Coronary artery (tissue), 2 donors: ENCODE data around the gene MYOD1.

Source experiments
- DNase-seq: peaks from one replicate; pipeline ENCODE4 v3.0.0-alpha.2; 2017; ENCODE audit warnings: low spot score
- H3K27ac ChIP-seq, 2 donors: fragments of 200-600 bp; sonication (generic); one replicate each; pipeline ENCODE4 v1.5.1; 2016 to 2019
- H3K4me3 ChIP-seq: fragments of 200-600 bp; sonication (generic); 2 replicates; pipeline ENCODE4 v1.5.1; 2016; ENCODE audit warnings: mild to moderate bottlenecking, moderate library complexity
- TF ChIP-seq, protein P1 (sequence below): fragments of 200-600 bp; sonication (generic); IDR thresholded peaks from one replicate; pipeline ENCODE4 v1.5.1; 2019; ENCODE audit warnings: antibody characterized with exemption

MYOD1 gene

DNA sequence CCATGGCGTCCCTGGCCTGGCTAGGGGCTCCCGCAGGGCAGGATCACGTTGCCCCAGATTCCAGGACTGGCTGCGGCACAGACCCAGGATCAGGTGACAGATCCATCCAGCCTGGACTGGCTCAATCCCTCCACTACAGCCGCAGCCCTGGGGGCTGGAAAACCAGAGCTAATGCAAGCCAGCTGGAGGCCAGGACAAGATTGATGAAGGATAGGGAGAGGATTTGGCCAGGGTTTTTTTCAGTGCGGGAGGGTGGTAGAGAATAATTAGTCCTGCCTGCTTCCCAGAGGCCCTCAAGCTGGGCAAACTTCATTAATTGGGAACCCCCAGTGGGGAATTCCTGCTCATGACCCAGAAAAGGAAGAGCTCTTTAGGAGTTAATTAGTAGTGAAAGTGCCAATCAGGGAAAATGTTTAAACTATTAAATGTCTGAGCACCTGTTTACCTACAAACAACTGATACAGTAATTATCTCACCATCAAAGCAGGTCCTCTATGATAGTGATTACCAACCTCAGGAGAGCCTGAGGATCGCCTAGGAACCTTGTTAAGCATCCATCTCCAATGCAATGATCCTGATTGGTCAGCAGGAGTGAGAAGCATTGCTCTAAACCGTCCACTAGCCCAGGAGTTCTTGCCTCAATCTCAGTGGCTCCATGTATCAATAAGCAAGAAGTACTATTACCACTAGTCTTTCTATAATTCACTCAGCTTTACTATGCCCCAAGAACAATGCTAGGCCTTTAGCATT, 33.0 kb upstream of the MYOD1 start:
- DNase-seq = no peak
- no peak overlapping the region for H3K4me3 ChIP-seq
- TF ChIP-seq, protein P1, sequence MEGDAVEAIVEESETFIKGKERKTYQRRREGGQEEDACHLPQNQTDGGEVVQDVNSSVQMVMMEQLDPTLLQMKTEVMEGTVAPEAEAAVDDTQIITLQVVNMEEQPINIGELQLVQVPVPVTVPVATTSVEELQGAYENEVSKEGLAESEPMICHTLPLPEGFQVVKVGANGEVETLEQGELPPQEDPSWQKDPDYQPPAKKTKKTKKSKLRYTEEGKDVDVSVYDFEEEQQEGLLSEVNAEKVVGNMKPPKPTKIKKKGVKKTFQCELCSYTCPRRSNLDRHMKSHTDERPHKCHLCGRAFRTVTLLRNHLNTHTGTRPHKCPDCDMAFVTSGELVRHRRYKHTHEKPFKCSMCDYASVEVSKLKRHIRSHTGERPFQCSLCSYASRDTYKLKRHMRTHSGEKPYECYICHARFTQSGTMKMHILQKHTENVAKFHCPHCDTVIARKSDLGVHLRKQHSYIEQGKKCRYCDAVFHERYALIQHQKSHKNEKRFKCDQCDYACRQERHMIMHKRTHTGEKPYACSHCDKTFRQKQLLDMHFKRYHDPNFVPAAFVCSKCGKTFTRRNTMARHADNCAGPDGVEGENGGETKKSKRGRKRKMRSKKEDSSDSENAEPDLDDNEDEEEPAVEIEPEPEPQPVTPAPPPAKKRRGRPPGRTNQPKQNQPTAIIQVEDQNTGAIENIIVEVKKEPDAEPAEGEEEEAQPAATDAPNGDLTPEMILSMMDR = no peak
- no peak overlapping the region for H3K27ac ChIP-seq

DNA sequence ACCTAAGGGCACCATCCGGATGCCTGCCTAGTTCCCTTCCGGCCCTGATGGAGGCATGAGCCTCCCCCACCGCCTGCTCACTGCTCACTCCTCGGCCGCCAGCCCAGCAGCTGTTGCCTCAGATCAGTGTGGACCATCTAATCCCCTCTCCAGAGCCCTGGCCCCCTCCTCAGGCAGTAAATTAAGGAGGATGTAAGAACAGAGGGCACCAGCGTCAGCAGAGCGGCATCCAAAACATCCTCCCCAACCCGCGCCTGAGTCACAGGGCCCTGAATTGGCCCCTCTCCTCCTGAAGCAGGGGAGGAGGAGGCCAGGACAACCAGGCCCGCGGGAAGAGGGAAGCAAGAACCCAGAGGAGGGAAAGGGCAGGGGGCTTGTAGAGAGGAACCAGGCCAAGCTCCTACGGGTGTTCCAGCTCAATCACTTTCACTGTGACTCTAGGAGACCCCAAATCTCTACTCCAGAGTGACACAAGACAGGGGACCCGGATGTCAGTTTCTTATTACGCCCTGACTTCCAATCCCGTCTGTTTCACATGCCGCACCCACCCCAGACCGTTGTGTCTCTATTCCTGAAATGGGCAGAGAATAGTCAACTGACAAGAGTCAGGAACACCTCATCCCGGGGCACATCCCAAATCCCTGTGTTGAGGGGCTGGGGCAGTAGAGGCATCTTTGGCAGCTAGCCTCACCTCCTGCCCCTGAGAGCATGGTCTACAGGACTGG, 31.3 kb upstream of the MYOD1 start:
- no peak overlapping the region for H3K27ac ChIP-seq
- TF ChIP-seq, protein P1 = no peak
- no peak overlapping the region for H3K4me3 ChIP-seq
- DNase-seq = no peak

DNA sequence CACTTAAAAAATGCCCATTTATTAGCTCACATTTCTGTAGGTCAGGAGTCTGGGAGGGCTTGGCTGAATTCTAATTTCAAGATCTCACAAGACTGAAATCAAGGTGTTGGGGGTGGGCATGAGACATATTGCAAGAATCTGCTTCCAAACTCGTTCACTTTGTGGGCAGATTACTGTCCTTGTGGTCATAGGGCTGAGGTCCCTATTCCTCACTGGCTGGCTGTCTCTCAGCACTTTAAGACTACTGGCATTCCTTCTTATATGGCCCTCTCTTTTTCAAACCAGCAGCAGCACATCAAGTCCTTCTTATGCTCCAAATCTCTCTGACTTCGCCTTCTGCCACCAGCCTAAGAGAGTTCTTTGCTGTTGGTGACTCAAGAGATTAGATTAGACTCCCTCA, 27.8 kb upstream of the MYOD1 start:
- TF ChIP-seq, protein P1 = no peak
- DNase-seq = no peak
- no peak overlapping the region for H3K27ac ChIP-seq
- H3K4me3 ChIP-seq = no peak overlapping the region

DNA sequence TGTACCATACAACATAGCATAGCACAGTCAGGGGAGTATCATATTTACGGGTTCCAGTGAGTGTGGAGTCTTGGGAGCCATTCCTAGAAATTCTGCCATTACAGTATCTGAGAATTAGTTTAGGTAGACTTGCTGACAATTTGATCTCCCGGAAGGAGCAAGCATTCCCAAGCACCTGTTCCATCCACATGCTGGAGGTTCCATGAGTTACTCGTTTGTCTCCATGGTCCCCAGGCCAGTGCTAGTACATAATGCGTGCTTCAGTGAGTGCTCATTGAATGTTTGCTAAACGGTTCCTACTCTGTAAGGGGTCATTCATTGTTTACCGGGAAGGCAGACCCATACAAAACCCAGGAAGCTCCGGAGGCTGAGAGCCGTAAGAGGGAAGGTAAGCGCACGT, 27.4 kb upstream of the MYOD1 start:
- no peak overlapping the region for H3K27ac ChIP-seq
- H3K4me3 ChIP-seq = no peak overlapping the region
- TF ChIP-seq, protein P1 = no peak
- no peak for DNase-seq

DNA sequence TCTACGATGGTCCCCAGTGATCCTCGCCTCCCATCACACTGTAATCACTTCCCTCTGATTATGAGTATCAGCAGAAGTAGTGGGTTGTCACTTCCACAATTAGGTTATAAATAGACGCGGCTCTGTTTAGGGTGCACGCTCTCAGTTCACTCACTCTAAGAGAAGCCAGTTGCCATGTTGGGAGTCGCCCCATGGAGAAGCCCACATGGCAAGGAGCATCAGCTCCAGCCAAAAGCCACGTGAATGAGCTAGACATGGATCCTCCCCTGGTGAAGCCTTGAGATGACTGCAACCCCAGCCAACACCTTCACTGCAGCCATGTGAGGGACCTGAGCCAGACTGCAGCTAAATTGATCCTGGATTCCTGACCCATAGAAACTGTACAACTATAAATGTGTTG, 26.4 kb upstream of the MYOD1 start:
- no peak overlapping the region for H3K4me3 ChIP-seq

DNA sequence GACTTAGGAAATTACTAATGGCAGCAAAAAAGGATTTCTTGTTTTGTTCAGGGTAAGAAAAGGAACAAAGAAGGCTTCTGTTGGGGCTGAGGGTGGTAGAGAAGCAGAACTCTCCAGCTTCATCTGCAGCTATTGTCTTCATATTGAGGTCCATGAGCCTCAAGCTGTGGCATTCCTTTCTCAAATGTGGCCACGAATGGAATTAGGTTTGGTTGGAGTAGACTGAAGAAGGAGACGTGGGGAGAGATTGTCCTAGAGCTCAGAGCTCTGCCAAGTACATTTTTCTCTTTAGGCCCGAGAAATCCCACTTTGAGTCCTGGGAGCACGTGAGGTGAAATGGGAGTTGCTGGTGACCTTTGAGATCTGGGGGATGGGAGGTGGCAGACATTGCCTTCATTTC, 25.8 kb upstream of the MYOD1 start:
- TF ChIP-seq, protein P1 = no peak
- Histone ChIP-seq H3K27ac (no peak overlapping the region), H3K4me3 (no peak overlapping the region)
- DNase-seq = no peak

More for the DNA sequence above, 26.4 kb upstream of the MYOD1 start:
- H3K27ac ChIP-seq = no peak overlapping the region
- TF ChIP-seq, protein P1 = no peak
- no peak for DNase-seq
